Activated effector memory CD4-positive, alpha-beta T cell treated with anti-CD3 and anti-CD28 coated beads, Interleukin-2, amount 50 U/mL, for 16 hours (primary cell): Measurements from ENCODE around the gene TFPT.

Source experiments
- DNase-seq: peaks from one replicate; pipeline ENCODE4 v3.0.0-alpha.2; 2020

Gene TFPT

GRCh38 chr19:54115109-54116063 lies at the start of gene TFPT, which contains the start of gene PRPF31:
TSS of gene TFPT (minus strand) at chr19:54115657. CDS start at chr19:54115269, 388 bp downstream.
TSS of gene PRPF31 (plus strand) at chr19:54115754. CDS start at chr19:54118279, 2,525 bp downstream.
- peak; percentile 99 for DNase-seq

- DNase-seq, result no peak
Measured at GRCh38 chr19:54165222-54165621, 49.8 kb upstream of the TFPT start.

- peak; percentile 87 for DNase-seq
Measured at GRCh38 chr19:54164369-54165068, 49.1 kb upstream of the TFPT start.

GRCh38 chr19:54162884-54163283 lies 47.4 kb upstream of the TFPT start:
- DNase-seq, result no peak

GRCh38 chr19:54162241-54162805 lies 46.9 kb upstream of the TFPT start:
- DNase-seq, result peak; percentile 92

GRCh38 chr19:54160854-54161253 lies 45.4 kb upstream of the TFPT start:
- no peak for DNase-seq

GRCh38 chr19:54160182-54160811 lies 44.8 kb upstream of the TFPT start:
- no peak for DNase-seq

GRCh38 chr19:54159352-54160181 lies 44.1 kb upstream of the TFPT start, which contains the start of gene LENG1:
TSS of gene LENG1 (minus strand) at chr19:54159721. CDS start at chr19:54159695, 26 bp downstream.
- peak; percentile 99 for DNase-seq

- DNase-seq, result peak; percentile 77
Measured at GRCh38 chr19:54158812-54159351, 43.4 kb upstream of the TFPT start.

- no peak for DNase-seq
Measured at GRCh38 chr19:54156953-54157352, 41.5 kb upstream of the TFPT start.

GRCh38 chr19:54156490-54156889 lies 41.0 kb upstream of the TFPT start:
- DNase-seq, result no peak

- no peak for DNase-seq
Measured at GRCh38 chr19:54155694-54156093, 40.2 kb upstream of the TFPT start.

- peak; percentile 72 for DNase-seq
Measured at GRCh38 chr19:54154603-54155345, 39.3 kb upstream of the TFPT start.

- no peak for DNase-seq
Measured at GRCh38 chr19:54153731-54154326, 38.4 kb upstream of the TFPT start.

GRCh38 chr19:54152878-54153524 lies 37.5 kb upstream of the TFPT start:
- DNase-seq, result no peak

- DNase-seq, result no peak
Measured at GRCh38 chr19:54152267-54152666, 36.8 kb upstream of the TFPT start.

- no peak for DNase-seq
Measured at GRCh38 chr19:54151362-54152035, 36.0 kb upstream of the TFPT start.

GRCh38 chr19:54149021-54149812 lies 33.8 kb upstream of the TFPT start:
- DNase-seq, result no peak
